ENCODE data around the gene PDZRN3. TPM values are rescaled to one million over a fixed set of nuclear protein-coding genes. Genes with fewer than 3 reads are reported as not detected.
"Not testable (repeated sequence)": the region's sequence is repeated elsewhere in the genome, so short reads cannot be mapped to it uniquely, and the experiment has no call there.

PDZRN3 gene
- polyA plus RNA-seq, 1 of the 3 experiments (the other 2 are of a cell fraction): 10.3 TPM

GRCh38 chr3:73568371-73568862 is 56.3 kb downstream of the PDZRN3 start:
- CTCF ChIA-PET: no interaction called here

GRCh38 chr3:73565374-73565773 is 59.4 kb downstream of the PDZRN3 start:
- peaks cover 7 to 21% of the 10 kb centered on the region in 2 experiments; a peak in 3 of 4 replicates for H3K4me1 ChIP-seq (ENCODE audit: control insufficient read depth in 1 of 2, insufficient read depth in 2 of 2, low read depth in 1 of 2, low read length in 1 of 2)
- H3K9me2 ChIP-seq; POLR2A ChIA-PET; CTCF ChIA-PET; H3K27me3 ChIP-seq (ENCODE audit: insufficient read depth); H3K4me2 ChIP-seq; H3F3A ChIP-seq (replicated peaks; ENCODE audit: insufficient read depth); H4K20me1 ChIP-seq (ENCODE audit: insufficient read depth); H3K9me3 ChIP-seq; DNase-seq; H3K27ac ChIP-seq (ENCODE audit: low read depth in 2 of 2, low read length in 1 of 2); H2AFZ ChIP-seq (ENCODE audit: low read depth); H3K4me3 ChIP-seq (ENCODE audit: low read depth in 2 of 2, low read length in 1 of 2); H3K9ac ChIP-seq: not testable (repeated sequence)
- 89% methylated on average over 12 of the region's 12 CpGs for WGBS (ENCODE audit: low lambda C conversion rate)
- H3K79me2 ChIP-seq (ENCODE audit: insufficient read depth): peaks cover 57% of the 10 kb centered on the region
- peaks cover 0 to 13% of the 10 kb centered on the region in 2 experiments for H3K36me3 ChIP-seq (replicated peaks in 1 of 2; ENCODE audit: control insufficient read depth in 1 of 2, insufficient read depth in 2 of 2, low read length in 1 of 2)

More at GRCh38 chr3:73568371-73568862, 56.3 kb downstream of the PDZRN3 start:
- no peaks in the 10 kb centered on the region for H3K9me2 ChIP-seq
- TF ChIP-seq FOXJ3 (CRISPR knock-in tag; IDR thresholded peaks at IDR 0.05) (no peak), MXI1 (IDR thresholded peaks at IDR 0.05; ENCODE audit: low read depth, low read length) (no peak), EZH2phosphoT487 (IDR thresholded peaks at IDR 0.05; ENCODE audit: borderline replicate concordance, low read depth) (no peak), ELF1 (IDR thresholded peaks at IDR 0.05) (no peak), CTCF (IDR thresholded peaks at IDR 0.05) (no peak), RXRA (IDR thresholded peaks at IDR 0.05; ENCODE audit: borderline replicate concordance, low read depth) (no peak), EP300 (IDR thresholded peaks at IDR 0.05; ENCODE audit: borderline replicate concordance in 1 of 2, low read depth in 1 of 2, low read length in 1 of 2) (no peak), MAX (IDR thresholded peaks at IDR 0.05; ENCODE audit: low read depth) (no peak), TAF1 (IDR thresholded peaks at IDR 0.05; ENCODE audit: borderline replicate concordance, low read depth, low read length) (no peak), IRF3 (IDR thresholded peaks at IDR 0.05; ENCODE audit: low read depth, low read length) (no peak)
- TF ChIP-seq, protein P1, sequence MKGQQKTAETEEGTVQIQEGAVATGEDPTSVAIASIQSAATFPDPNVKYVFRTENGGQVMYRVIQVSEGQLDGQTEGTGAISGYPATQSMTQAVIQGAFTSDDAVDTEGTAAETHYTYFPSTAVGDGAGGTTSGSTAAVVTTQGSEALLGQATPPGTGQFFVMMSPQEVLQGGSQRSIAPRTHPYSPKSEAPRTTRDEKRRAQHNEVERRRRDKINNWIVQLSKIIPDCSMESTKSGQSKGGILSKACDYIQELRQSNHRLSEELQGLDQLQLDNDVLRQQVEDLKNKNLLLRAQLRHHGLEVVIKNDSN (IDR thresholded peaks at IDR 0.05; ENCODE audit: borderline replicate concordance, low read depth): no peak
- H3K27ac ChIP-seq (ENCODE audit: low read depth in 2 of 2, low read length in 1 of 2): no peak overlapping the region
- peaks cover 67% of the 10 kb centered on the region for H3K79me2 ChIP-seq (ENCODE audit: insufficient read depth)
- no peak for DNase-seq
- H3K27me3 ChIP-seq (ENCODE audit: insufficient read depth): no peaks in the 10 kb centered on the region
- no peak overlapping the region for H2AFZ ChIP-seq (ENCODE audit: low read depth)
- no peaks in the 10 kb centered on the region for H3F3A ChIP-seq (replicated peaks; ENCODE audit: insufficient read depth)
- WGBS (ENCODE audit: low lambda C conversion rate): 74% methylated on average over 5 of the region's 5 CpGs
- POLR2A ChIA-PET: no interaction called here
- peaks cover 0 to 16% of the 10 kb centered on the region in 2 experiments for H3K36me3 ChIP-seq (replicated peaks in 1 of 2; ENCODE audit: control insufficient read depth in 1 of 2, insufficient read depth in 2 of 2, low read length in 1 of 2)
- H3K4me2 ChIP-seq: no peak overlapping the region
- peaks cover 0 to 29% of the 10 kb centered on the region in 2 experiments; a peak in 3 of 4 replicates for H3K4me1 ChIP-seq (ENCODE audit: control insufficient read depth in 1 of 2, insufficient read depth in 2 of 2, low read depth in 1 of 2, low read length in 1 of 2)
- H4K20me1 ChIP-seq (ENCODE audit: insufficient read depth): peaks cover 24% of the 10 kb centered on the region
- H3K4me3 ChIP-seq (ENCODE audit: low read depth in 2 of 2, low read length in 1 of 2): no peak overlapping the region
- H3K9me3 ChIP-seq: no peaks in the 10 kb centered on the region
- no peak overlapping the region for H3K9ac ChIP-seq

Data from SK-N-SH (cell line).